Osteoblast (primary cell): Measurements from ENCODE around the gene PNN. TPM values are rescaled to one million over a fixed set of nuclear protein-coding genes. Genes with fewer than 3 reads are reported as not detected.
"Not testable (repeated sequence)": the region's sequence is repeated elsewhere in the genome, so short reads cannot be mapped to it uniquely, and the experiment has no call there.

Experiments used
- DNase-seq: peaks from one replicate; pipeline ENCODE4 v3.0.0; 2011; ENCODE audit warnings: low spot score, mixed read lengths; ENCODE audit not compliant: insufficient read length; ENCODE audit errors: missing footprints
- H2AFZ ChIP-seq: 2 replicates; pipeline ENCODE4 v1.6.0; 2011; ENCODE audit warnings: mild to moderate bottlenecking, low read length
- H3K27ac ChIP-seq: 2 replicates; pipeline ENCODE4 v1.5.1; 2011; ENCODE audit warnings: mild to moderate bottlenecking, low read depth, low read length, moderate library complexity
- H3K27me3 ChIP-seq: 2 replicates; pipeline ENCODE4 v1.6.0; 2012; ENCODE audit warnings: mild to moderate bottlenecking, control low read depth, inconsistent platforms, low read length, moderate library complexity; ENCODE audit not compliant: insufficient read depth
- H3K36me3 ChIP-seq: 2 replicates; pipeline ENCODE4 v1.5.1; 2011; ENCODE audit warnings: mild to moderate bottlenecking, low read length, control low read depth, moderate library complexity; ENCODE audit not compliant: insufficient read depth
- H3K4me1 ChIP-seq: 2 replicates; pipeline ENCODE4 v1.5.1; 2011; ENCODE audit warnings: mild to moderate bottlenecking, low read length, control low read depth, moderate library complexity; ENCODE audit not compliant: insufficient read depth
- H3K4me2 ChIP-seq: 2 replicates; pipeline ENCODE4 v1.6.0; 2011; ENCODE audit warnings: mild to moderate bottlenecking, low read length; ENCODE audit not compliant: insufficient read depth
- H3K4me3 ChIP-seq: fragments of 200-600 bp; sonication (generic); 3 replicates; pipeline ENCODE4 v1.5.1; 2012; ENCODE audit warnings: mild to moderate bottlenecking, low read length, inconsistent platforms; ENCODE audit not compliant: insufficient read depth
- H3K79me2 ChIP-seq: 2 replicates; pipeline ENCODE4 v1.6.0; 2012; ENCODE audit warnings: mild to moderate bottlenecking, low read length, control low read depth, inconsistent platforms; ENCODE audit not compliant: insufficient read depth
- H3K9me3 ChIP-seq: 2 replicates; pipeline ENCODE4 v1.5.1; 2011; ENCODE audit warnings: low read depth, low read length, control low read depth
- H4K20me1 ChIP-seq: 2 replicates; pipeline ENCODE4 v1.6.0; 2012; ENCODE audit warnings: mild to moderate bottlenecking, low read length, control low read depth; ENCODE audit not compliant: insufficient read depth
- CTCF ChIP-seq: IDR thresholded peaks from 2 replicates; pipeline ENCODE4 v1.5.1; 2011; ENCODE audit warnings: mild to moderate bottlenecking, low read depth, low read length, moderate library complexity; ENCODE audit errors: extremely low read depth
- total RNA-seq: library from RNA; depleted of rRNA; stranded (reverse); fragments of >200 nt; gene quantifications from 2 replicates; pipeline ENCODE4 v1.2.3, GENCODE V29; 2012

The PNN gene
- total RNA-seq, 1 donor: 13.4 TPM

DNA sequence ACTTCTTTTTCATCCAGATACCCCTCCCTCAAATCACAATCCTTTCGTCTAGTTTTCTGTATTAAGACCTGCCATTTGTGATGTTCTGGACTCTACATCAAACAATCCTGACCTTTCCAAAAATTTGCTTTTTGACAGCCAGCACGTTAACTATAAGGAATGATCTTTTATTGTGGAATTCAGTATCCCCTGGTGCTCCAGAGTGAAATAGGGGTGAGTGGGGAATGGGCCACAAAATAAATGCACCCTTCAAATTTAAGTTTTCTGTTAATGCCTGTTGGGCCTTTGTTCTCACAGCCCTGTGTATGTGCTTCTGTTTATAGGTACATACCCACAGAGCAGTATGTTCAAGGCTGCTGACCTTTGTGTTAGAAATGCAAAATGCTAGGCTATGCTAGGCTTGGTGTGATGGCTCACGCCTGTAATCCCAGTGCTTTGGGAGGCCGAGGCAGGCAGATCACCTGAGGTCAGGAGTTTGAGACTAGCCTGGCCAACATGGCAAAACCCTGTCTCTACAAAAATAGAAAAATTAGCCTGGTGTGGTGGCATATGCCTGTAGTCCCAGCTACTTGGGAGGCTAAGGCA lies 12.0 kb downstream of the PNN start:
- no peak for DNase-seq
- Histone ChIP-seq H3K36me3 (peaks cover 24% of the 10 kb centered on the region), H2AFZ (no peak overlapping the region), H3K27me3 (no peaks in the 10 kb centered on the region), H3K79me2 (no peaks in the 10 kb centered on the region), H3K9me3 (no peaks in the 10 kb centered on the region), H3K4me3 (no peak overlapping the region), H3K27ac (no peak overlapping the region), H3K4me1 (no peaks in the 10 kb centered on the region), H3K4me2 (no peak overlapping the region), H4K20me1 (no peaks in the 10 kb centered on the region)
- TF ChIP-seq CTCF: no peak

DNA sequence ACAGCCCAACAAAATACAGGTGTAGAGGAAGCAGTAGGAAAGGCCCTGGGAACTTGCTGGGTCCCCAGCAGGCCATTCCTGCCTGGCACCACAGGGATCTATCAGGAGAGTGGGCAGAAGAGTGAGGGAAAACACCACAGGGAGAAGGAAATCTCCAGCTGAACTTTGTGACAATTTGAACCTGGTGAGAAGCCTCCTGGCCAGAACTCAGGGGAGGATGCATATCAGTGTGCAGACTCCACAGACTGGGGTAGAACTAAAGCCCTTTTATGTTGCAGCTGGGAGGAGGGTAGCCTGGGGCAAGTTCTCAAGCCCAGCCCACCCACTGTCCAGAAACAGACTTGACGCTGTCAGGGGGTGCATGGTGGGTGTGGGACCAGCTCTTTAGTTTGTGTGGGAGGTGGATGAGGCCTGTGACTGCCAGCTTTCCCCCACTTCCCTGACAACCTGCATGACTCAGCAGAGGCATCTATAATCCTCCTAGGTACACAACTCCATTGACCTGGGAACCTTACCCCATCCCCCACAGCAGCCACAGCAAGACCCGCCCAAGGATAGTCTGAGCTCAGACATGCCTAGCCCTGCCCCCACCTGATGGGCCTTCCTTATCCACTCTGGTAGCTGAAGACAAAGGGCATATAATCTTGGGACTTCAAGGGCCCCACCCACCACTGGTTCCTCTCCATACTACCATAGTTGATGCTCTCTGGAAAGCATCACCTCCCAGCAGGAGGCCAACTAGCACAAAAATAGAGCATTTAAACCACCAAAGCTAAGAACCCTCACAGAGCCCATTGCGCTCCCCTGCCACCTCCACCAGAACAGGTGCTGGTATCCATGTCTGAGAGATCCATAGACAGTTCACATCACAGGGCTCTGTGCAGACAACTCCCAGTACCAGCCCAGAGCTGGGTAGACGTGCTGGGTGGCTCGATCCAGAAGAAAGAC lies 28.9 kb downstream of the PNN start:
- Histone ChIP-seq H3K4me3 (no peak overlapping the region), H3K27ac (no peak overlapping the region), H2AFZ (no peak overlapping the region), H4K20me1 (no peaks in the 10 kb centered on the region), H3K9me3 (no peaks in the 10 kb centered on the region), H3K36me3 (no peaks in the 10 kb centered on the region), H3K27me3 (no peaks in the 10 kb centered on the region), H3K4me1 (no peaks in the 10 kb centered on the region), H3K79me2 (no peaks in the 10 kb centered on the region), H3K4me2 (no peak overlapping the region)
- DNase-seq: no peak
- TF ChIP-seq CTCF: no peak

DNA sequence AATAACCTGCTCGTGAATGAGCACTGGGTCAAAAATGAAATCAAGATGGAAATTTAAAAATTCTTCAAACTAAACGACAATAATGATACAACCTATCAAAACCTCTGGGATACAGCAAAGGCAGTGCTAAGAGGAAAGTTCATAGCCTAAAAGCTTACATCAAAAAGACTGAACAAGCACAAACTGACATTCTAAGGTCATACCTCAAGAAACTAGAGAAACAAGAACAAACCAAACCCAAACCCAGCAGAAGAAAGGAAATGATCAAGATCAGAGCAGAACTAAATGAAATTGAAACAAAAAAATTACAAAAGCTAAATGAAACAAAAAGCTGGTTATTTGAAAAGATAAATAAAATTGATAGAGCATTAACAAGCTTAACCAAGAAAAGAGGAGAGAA lies 32.4 kb downstream of the PNN start:
- not testable (repeated sequence) for H2AFZ ChIP-seq, H3K4me1 ChIP-seq, H3K27me3 ChIP-seq, H3K4me2 ChIP-seq, H3K9me3 ChIP-seq, H3K79me2 ChIP-seq, H4K20me1 ChIP-seq, H3K36me3 ChIP-seq, H3K27ac ChIP-seq, DNase-seq, H3K4me3 ChIP-seq

- H4K20me1 ChIP-seq: no peaks in the 10 kb centered on the region
- H3K4me3 ChIP-seq: no peak overlapping the region
- no peaks in the 10 kb centered on the region for H3K36me3 ChIP-seq
- no peak overlapping the region for H3K27ac ChIP-seq
- no peaks in the 10 kb centered on the region for H3K79me2 ChIP-seq
- H3K27me3 ChIP-seq: no peaks in the 10 kb centered on the region
- H2AFZ ChIP-seq: no peak overlapping the region
- no peaks in the 10 kb centered on the region for H3K9me3 ChIP-seq
- DNase-seq: no peak
- H3K4me2 ChIP-seq: no peak overlapping the region
- no peaks in the 10 kb centered on the region for H3K4me1 ChIP-seq
- TF ChIP-seq CTCF: no peak
Measured at GRCh38 chr14:39211109-39211741, 36.2 kb downstream of the PNN start.
